ENCODE results near the gene CDKAL1.

The CDKAL1 gene

GRCh38 chr6:20960067-20960466 lies 425.8 kb downstream of the CDKAL1 start:
- no peak for DNase-seq (ENCODE audit: low read depth)

DNA sequence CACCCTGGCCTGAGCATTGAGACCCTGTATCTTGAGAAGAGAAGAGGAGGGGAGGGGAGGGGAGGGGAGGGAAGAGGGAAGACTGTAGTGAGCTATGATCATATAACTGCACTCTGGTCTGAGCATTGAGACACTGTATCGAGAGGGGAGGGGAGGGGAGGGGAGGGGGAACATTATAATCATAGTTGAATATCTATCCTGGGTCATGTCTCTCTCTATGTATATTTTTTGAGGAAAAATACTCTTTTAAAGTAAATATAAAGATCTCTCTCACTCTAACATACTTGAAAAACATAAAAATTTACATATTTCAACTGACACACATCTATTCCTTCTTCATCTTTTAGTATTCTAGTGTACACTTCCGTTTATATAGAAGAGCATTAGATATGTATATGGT lies 431.0 kb downstream of the CDKAL1 start:
- DNase-seq (ENCODE audit: low read depth) = no peak

- DNase-seq (ENCODE audit: low read depth) = no peak
Observed at GRCh38 chr6:20965915-20966314, 431.7 kb downstream of the CDKAL1 start.

- no peak for DNase-seq (ENCODE audit: low read depth)
Observed at GRCh38 chr6:20969551-20969950, 435.3 kb downstream of the CDKAL1 start.

- no peak for DNase-seq (ENCODE audit: low read depth)
Observed at GRCh38 chr6:20976391-20976918, 442.2 kb downstream of the CDKAL1 start.

DNA sequence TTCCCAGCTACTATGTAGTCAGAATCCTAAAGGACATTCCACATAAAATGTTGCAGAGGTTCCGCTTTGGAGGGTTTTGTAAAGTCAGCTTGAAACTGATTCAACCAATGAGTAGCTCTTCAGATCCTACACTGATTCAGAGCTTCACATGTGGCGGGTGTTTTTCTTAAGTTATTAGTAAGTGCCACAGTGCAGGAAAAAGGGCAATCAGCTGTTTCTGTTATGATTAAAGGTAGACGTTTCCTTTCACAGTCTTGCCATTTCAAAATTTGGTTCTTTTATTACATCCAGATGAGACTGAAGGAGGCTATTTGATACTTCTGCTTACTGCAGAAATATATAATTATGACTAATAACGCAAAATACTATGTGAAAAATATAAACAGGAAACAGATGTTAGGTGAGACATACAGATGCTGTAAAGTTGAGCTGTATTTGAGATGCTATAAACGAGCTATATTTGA lies 443.9 kb downstream of the CDKAL1 start:
- DNase-seq (ENCODE audit: low read depth) = peak; percentile 83

GRCh38 chr6:20979076-20979475 lies 444.8 kb downstream of the CDKAL1 start:
- no peak for DNase-seq (ENCODE audit: low read depth)

GRCh38 chr6:20983961-20984360 lies 449.7 kb downstream of the CDKAL1 start:
- no peak for DNase-seq (ENCODE audit: low read depth)

DNA sequence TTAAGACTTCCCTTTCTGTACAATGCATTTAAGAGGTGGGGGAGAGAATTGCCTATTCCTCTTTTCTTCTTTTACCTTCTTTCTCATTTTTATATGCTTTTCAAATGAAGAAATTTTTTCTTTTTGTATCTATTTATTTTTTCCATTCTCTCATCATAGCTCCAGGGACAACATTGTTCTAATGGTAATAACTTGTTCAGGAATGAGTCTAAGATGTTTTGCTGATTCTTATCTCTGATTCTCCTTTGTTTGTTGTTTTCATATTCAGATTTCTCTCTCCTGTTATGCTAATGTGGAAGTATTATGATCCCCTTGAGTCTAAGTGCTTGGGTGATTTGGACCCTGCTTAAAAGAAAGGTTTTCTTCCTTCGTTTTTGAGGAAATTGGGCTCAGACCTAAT lies 451.6 kb downstream of the CDKAL1 start:
- no peak for DNase-seq (ENCODE audit: low read depth)

DNA sequence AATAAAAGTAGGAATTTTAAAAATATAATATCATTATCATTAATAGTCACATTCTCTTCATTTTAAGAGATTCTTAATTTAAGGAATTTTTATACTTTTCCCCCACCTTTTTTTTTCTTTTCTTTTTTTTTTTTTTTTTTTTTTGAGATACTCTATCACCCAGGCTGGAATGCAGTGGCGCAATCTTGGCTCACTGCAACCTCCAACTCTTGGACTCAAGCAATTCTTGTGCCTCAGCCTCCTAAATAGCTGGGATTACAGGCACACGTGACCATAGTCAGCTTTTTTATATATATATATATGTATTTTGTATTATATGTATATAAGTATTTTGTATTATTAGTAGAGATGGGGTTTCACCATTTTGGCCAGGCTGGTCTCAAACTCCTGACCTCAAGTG lies 457.7 kb downstream of the CDKAL1 start:
- no peak for DNase-seq (ENCODE audit: low read depth)

DNA sequence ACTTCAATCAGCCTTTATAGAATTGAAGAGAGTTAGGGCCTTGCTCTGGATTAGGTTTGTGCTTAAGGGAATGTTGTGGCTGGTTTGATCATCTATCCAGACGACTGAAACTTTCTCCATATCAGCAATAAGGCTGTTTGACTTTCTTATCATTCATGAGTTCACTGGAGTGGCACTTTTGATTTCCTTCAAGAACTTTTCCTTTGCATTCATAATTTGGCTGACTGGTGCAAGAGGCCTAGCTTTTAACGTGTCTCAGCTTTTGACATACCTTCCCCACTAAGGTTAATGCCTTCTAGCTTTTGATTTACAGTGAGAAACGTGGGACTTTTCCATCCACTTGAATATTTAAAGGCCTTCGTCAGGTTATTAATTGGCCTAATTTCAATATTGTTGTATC lies 461.8 kb downstream of the CDKAL1 start:
- no peak for DNase-seq (ENCODE audit: low read depth)

DNA sequence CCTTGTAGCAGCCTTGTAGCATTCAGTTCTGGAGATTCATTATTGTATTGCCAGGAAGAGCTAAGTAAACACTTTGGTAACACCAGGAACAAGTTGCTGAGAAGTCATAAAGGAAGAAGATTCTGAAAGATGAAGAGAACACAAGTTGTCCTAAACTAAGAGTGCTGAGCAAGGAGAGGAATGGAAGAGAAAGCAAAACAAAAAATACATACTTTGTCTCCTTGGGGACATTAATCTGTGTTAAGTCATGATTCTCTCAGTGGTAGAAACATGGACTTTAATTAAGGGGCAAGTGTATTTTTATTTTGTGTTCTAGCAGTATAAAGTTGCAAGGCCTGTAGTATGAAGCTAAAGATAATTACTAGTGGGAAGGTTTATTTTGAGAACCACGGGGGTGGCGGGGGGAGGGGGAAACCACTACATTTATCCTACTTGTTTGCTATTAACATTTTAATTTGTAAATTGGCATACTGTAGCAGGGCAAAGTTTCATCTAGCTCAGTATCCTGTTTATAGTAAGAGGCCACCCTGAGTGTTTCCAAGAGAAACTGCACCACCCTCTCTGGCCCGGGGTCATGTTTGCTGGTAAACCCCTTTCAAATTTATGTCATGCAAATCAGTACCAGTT lies 463.0 kb downstream of the CDKAL1 start:
- DNase-seq (ENCODE audit: low read depth) = no peak

DNA sequence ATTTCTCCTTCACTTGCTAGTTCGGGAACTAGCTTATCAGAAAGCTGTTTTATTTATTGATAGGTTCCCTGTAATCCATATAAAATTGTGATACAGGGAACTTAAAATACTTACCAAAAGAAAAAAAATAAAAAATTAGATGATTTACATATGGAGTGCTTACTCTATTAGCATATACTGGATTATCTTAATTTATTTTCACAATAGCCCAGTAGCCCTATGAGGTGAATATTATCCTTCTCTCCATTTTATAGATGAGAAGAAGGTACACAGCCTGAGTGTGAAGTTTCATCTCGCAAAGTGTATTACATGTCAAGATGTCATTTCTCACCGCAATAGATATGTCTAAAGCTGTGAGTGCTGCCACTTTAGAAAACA lies 463.5 kb downstream of the CDKAL1 start:
- DNase-seq (ENCODE audit: low read depth) = no peak

GRCh38 chr6:20998748-20999448 lies 464.6 kb downstream of the CDKAL1 start:
- DNase-seq (ENCODE audit: low read depth) = no peak

DNA sequence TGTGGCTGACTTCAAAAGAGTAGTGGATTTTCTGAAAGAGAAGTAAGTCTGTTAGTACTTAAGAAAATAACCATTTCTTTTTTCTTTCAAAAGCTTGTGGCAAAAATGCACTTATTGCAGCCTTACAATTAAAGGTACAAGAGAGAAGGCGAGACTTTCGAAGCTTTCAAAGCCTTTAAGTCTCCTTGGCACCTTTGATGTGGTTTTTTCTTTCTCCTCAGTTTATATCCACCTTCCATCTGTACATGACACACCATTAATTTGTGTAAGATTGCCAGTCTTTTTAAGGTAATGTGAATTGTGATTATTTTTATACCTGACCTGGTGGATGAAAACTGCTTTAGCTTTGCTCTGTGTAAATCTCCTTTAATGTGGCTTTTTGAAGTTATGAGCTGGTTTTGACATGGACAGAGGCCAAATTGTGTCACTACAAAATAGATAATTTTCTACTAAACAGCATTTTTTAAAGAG lies 466.1 kb downstream of the CDKAL1 start:
- DNase-seq (ENCODE audit: low read depth) = no peak

GRCh38 chr6:21001736-21002135 lies 467.5 kb downstream of the CDKAL1 start:
- no peak for DNase-seq (ENCODE audit: low read depth)

DNA sequence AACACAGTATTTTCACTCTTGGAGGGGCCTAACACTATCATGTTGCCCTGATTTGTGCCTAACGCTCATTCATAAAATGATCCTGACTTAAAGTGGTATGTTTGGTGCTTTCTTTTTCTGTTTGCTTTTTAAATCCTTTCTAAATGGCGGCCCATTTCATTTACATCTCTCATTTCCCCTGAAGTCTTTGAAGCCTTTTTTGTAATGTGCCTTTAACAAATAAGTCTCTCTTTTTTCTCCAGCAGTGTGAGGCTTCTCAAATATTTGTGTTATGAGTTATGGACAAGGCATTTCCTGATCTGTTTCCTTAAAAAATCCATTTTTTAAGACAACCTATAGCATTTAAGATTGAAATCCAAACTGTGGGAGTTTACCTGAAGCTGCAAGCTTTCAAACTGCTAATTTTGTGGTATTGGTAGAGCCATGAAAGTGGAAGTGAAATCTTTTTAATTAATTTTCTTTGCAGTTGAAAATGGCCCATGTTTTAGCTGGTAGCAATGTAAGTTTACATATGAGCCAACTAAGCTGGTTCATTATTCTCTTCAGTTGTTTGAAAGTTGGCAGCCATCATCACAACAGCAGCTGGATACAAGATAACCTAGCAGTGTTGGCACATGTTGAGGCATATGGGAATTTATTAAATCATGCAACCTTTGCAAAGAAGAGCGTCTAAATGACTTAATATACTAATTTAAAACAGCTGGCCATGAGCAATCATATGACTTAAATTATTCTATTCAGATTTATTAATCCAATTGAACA lies 469.7 kb downstream of the CDKAL1 start:
- DNase-seq (ENCODE audit: low read depth) = peak; percentile 68

- DNase-seq (ENCODE audit: low read depth) = peak; percentile 87
Observed at GRCh38 chr6:21005816-21006570, 471.7 kb downstream of the CDKAL1 start.

DNA sequence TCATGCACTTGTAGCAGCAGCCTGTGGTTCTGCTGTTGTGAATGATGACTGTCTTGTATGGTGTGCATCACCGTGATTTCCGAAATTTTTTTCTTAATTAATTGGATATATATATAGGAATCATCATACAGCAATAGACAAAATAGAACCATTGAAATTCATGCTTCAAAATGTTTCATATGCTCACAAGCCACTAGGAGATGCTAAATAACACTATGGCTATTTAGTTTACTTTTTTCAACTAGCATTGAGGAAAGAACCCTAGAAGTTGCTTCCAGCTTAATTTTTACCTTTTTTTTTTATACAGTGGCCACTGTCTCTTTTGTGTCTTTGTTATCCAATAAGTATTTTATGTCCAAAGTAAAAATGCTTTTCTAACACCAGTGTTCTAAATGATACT lies 485.4 kb downstream of the CDKAL1 start:
- DNase-seq (ENCODE audit: low read depth) = no peak

DNA sequence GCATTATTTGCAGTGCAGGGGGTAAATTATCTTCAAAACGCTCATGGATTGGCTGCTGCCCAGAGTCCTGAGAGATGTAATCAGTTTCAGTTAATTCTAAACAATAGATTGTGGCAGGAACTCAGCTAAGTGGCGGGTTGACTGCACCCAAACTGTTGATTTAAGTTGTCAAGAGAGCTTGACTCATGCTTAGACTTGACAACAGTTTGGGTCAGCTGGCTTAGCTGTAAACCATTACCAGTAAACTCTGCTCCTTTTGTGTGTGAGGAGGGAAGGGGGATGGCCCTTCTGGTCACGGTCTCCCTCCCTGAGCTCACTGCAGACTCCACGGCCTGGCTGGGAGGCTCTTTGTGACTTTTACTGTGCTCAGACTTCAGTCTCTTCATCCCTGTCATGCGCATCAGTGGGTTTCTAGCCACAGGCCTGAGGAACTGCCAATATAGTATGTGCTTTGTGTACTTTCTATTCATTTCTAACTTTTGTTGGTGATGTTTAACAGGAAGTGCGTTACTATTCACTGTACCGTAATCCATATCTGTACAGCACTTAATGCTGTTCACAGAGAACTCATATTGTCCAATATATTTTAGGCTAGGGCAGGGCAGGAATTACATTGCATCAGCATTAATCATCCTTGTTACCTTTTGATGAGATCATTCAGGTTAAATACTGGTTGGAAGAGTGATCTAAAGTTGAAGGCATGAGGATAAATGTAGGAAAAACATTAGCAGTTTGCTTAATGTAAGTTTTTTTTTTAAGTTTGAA lies 488.3 kb downstream of the CDKAL1 start:
- no peak for DNase-seq (ENCODE audit: low read depth)

GRCh38 chr6:21023210-21023609 lies 489.0 kb downstream of the CDKAL1 start:
- no peak for DNase-seq (ENCODE audit: low read depth)

All from HS-5 (cell line).